ENCODE results near the gene NUDT1.

DNA sequence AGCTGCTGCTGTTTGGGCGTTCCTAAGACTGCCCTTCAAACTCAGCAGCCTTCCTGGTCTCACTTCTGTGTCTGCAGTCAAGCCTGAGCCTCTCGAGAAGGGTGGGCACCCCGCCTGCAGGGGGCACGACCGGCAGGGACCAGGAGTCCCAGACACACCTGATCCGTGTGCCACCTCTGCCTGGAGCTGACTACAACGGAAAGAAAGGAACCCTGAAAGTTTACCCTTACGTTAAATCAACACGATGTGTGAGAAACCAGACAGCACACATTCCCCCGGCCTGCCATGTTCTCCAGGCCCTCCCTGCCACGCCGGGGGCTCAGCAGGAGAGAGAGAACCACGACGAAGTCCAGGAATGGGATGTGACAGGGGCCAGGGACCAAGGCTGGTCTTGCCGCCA is 14.3 kb upstream of the NUDT1 start:
- TF ChIP-seq ZXDB (tag by site-specific recombination; IDR thresholded peaks at IDR 0.05) (no peak), ZNF24 (tag by site-specific recombination; IDR thresholded peaks at IDR 0.05) (no peak), ZSCAN16 (tag by site-specific recombination; IDR thresholded peaks at IDR 0.05) (no peak), ZNF121 (tag by site-specific recombination; IDR thresholded peaks at IDR 0.05) (no peak), YY1 (tag by site-specific recombination; IDR thresholded peaks at IDR 0.05) (no peak), ZNF140 (tag by site-specific recombination; IDR thresholded peaks at IDR 0.05) (no peak), ZNF214 (tag by site-specific recombination; IDR thresholded peaks at IDR 0.05; ENCODE audit: borderline replicate concordance) (no peak), ZNF792 (tag by site-specific recombination; IDR thresholded peaks at IDR 0.05) (no peak), ZNF560 (tag by site-specific recombination; IDR thresholded peaks at IDR 0.05; ENCODE audit: borderline replicate concordance) (no peak)
- TF ChIP-seq, protein P1, sequence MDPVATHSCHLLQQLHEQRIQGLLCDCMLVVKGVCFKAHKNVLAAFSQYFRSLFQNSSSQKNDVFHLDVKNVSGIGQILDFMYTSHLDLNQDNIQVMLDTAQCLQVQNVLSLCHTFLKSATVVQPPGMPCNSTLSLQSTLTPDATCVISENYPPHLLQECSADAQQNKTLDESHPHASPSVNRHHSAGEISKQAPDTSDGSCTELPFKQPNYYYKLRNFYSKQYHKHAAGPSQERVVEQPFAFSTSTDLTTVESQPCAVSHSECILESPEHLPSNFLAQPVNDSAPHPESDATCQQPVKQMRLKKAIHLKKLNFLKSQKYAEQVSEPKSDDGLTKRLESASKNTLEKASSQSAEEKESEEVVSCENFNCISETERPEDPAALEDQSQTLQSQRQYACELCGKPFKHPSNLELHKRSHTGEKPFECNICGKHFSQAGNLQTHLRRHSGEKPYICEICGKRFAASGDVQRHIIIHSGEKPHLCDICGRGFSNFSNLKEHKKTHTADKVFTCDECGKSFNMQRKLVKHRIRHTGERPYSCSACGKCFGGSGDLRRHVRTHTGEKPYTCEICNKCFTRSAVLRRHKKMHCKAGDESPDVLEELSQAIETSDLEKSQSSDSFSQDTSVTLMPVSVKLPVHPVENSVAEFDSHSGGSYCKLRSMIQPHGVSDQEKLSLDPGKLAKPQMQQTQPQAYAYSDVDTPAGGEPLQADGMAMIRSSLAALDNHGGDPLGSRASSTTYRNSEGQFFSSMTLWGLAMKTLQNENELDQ (tag by site-specific recombination; IDR thresholded peaks at IDR 0.05; ENCODE audit: low read depth): no peak
- TF ChIP-seq, protein P2, sequence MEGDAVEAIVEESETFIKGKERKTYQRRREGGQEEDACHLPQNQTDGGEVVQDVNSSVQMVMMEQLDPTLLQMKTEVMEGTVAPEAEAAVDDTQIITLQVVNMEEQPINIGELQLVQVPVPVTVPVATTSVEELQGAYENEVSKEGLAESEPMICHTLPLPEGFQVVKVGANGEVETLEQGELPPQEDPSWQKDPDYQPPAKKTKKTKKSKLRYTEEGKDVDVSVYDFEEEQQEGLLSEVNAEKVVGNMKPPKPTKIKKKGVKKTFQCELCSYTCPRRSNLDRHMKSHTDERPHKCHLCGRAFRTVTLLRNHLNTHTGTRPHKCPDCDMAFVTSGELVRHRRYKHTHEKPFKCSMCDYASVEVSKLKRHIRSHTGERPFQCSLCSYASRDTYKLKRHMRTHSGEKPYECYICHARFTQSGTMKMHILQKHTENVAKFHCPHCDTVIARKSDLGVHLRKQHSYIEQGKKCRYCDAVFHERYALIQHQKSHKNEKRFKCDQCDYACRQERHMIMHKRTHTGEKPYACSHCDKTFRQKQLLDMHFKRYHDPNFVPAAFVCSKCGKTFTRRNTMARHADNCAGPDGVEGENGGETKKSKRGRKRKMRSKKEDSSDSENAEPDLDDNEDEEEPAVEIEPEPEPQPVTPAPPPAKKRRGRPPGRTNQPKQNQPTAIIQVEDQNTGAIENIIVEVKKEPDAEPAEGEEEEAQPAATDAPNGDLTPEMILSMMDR (tag by site-specific recombination; IDR thresholded peaks at IDR 0.05): no peak
- TF ChIP-seq, protein P3, sequence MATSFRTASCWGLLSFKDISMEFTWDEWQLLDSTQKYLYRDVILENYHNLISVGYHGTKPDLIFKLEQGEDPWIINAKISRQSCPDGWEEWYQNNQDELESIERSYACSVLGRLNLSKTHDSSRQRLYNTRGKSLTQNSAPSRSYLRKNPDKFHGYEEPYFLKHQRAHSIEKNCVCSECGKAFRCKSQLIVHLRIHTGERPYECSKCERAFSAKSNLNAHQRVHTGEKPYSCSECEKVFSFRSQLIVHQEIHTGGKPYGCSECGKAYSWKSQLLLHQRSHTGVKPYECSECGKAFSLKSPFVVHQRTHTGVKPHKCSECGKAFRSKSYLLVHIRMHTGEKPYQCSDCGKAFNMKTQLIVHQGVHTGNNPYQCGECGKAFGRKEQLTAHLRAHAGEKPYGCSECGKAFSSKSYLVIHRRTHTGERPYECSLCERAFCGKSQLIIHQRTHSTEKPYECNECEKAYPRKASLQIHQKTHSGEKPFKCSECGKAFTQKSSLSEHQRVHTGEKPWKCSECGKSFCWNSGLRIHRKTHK (tag by site-specific recombination; IDR thresholded peaks at IDR 0.05): no peak
- TF ChIP-seq, protein P4, sequence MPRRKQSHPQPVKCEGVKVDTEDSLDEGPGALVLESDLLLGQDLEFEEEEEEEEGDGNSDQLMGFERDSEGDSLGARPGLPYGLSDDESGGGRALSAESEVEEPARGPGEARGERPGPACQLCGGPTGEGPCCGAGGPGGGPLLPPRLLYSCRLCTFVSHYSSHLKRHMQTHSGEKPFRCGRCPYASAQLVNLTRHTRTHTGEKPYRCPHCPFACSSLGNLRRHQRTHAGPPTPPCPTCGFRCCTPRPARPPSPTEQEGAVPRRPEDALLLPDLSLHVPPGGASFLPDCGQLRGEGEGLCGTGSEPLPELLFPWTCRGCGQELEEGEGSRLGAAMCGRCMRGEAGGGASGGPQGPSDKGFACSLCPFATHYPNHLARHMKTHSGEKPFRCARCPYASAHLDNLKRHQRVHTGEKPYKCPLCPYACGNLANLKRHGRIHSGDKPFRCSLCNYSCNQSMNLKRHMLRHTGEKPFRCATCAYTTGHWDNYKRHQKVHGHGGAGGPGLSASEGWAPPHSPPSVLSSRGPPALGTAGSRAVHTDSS (tag by site-specific recombination; IDR thresholded peaks at IDR 0.05): no peak
- TF ChIP-seq, protein P5, sequence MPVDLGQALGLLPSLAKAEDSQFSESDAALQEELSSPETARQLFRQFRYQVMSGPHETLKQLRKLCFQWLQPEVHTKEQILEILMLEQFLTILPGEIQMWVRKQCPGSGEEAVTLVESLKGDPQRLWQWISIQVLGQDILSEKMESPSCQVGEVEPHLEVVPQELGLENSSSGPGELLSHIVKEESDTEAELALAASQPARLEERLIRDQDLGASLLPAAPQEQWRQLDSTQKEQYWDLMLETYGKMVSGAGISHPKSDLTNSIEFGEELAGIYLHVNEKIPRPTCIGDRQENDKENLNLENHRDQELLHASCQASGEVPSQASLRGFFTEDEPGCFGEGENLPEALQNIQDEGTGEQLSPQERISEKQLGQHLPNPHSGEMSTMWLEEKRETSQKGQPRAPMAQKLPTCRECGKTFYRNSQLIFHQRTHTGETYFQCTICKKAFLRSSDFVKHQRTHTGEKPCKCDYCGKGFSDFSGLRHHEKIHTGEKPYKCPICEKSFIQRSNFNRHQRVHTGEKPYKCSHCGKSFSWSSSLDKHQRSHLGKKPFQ (tag by site-specific recombination; IDR thresholded peaks at IDR 0.05): no peak

All from HEK293 (cell line).